Stimulated activated CD4-positive, alpha-beta T cell treated with anti-CD3 and anti-CD28 coated beads, TNF-alpha, amount 100 ng/mL, for 1 hour (primary cell): ENCODE measurements around the gene BSN.

Source experiments
- DNase-seq, 3 donors: peaks; one replicate each; pipeline ENCODE4 v3.0.0-alpha.2; 2020; ENCODE audit warnings: low read depth in 3 of 3, low spot score in 1 of 3

Gene BSN

DNA sequence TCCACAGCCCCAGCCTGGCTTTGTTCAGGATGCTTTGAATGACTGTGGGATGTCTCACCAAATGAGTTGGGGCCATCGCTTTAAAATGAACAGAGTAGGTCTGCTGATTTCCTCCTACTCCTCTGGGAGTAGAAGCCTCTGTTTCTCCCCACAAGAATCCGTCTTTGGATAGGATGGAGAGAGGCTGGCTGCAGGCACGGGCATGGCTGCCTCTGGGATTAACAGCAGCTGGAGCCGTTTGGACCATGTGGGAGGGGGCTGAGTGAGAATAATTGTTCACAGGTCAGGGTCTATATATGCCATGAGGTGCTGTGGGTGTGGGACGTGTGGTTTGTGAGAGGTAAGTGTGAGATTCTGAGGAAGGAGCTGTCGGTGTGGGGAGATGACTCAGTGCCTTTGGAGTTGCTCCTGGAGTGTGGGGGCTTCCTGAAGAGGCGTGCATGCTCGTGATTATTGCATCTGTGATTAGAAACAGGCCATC is 71.9 kb downstream of the BSN start:
- no peak for DNase-seq

DNA sequence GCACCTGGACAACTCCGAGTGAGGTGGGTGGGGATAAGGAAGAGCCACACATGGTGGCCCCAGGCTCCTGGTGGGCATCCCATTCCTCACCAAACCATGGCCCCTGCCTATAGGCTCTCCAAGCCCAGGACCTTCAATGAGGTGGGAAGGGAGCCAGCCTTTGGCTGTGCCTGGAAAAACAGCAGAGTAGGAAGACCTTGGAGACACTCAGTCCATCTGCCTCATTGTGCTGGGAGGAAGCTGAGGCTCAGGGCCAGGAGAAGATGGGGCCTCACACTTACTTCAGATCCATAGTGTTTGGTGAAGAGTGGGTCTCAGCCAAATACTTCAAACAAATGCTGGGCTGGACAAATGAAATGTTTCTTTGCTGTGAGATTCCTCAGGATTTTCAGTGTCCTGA is 72.5 kb downstream of the BSN start:
- no peak for DNase-seq

DNA sequence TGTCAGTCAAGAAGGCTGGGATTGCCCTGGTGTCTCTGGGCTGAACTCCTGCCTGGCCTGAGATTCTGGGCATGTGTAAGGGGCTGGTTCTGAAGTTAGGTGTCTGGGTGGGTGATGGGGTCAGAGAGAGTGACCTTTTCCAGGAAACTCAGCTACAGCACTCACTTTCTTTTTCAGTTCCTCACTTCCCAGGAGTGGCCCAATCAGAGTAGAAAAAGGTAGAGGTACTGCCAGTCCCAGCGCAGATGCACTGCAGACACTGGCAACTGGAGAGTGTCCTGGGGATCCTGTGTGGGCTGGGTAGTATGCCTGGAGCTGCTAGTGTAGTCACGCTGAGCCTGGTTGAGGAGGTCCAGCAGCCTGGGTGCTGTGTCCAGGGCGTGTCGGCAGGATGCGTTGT is 73.4 kb downstream of the BSN start:
- DNase-seq, result no peak

DNA sequence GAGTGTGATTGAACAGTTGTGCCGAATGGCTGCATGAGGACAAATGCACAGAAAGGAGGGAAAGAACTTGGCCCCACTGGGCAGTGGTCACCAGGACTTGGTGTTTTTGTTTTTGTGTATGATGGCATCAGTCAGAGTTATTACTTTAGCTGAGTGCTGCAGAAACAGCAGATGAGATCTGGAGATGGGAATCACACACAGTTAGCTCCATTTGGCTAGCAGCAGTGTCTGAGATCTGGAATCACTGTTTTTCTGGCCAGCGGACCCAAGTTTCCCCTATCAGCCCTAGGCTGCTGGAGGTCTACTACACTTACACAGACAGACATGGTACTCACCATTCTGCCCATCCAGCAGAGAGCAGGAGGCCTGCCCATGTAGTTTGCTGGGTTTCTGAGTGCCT is 74.0 kb downstream of the BSN start:
- DNase-seq, result no peak

DNA sequence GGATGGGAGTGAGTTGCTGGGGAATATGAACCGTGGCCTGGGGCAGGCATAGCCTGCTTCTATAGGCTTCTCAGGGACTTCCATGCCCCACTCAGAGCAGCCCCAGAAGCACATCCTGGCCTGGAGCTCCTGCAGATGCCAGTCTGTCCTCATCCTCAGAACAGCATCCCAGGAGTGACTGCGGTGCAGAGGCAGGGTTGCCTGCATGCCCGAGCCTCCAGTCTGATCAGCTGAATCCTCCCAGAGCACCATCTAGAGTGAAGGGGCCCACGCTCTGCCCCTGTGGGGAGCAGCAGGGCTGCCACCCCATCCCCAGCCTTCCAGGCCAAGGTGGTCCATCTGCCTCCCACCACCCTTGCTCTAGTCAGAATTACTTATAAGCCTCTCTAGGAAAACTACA is 75.2 kb downstream of the BSN start:
- DNase-seq, result no peak

DNA sequence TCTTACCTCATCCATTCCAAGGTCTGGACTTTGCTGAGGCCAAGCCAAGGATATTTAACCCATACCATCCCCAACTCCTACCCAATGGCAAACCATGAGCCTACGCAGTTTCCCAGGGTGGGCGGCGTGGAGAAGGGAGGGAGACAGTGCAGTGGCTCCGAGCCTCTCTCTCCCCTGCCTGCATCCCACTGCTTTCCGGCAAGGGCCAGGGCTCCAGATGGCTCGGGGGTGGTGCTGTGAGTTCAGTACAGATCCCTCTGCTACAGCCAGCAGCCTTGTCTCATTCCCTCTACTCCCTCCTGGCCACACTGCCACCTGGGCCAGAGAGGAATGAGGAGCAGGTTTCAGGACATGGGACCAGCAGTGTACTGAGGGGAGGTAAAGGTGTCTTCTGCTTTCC is 75.6 kb downstream of the BSN start:
- DNase-seq, result no peak

DNA sequence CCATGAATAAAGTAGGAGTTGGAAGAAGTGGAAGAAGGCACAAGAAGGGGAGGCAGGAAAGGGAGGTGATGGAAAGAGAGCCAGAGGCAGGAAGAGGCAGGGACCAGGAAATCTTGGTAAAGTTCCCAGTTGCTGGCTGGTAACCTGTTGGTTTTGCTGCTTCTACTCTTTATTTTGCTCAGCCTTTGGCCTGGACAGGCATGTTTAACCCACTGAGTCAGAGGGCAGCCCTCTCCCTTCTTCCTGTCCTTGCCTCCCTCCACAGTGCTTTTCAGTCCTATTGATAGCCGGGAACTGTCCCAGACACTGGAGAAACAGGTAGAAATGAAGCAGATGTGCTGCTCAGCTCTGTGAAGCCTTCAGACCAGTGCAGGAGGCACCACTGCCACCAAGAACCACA is 76.5 kb downstream of the BSN start:
- DNase-seq, result no peak

DNA sequence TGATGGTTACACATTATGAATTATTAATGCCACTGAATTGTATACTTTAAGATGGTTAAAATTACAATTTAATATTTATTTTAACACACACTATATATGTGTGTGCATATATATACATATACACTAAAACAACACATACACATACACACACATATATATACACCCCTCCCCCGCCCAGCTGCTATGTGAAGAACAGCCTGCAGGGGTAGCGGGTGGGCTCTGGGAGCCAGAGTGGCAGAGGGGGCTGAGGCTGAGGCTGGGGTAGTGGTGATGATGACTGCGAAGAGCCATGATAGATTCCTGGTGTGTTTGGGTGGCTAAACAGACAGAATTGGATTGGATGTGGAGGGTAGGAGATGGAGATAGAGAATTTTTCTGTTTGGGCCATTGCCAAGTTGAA is 80.5 kb downstream of the BSN start:
- no peak for DNase-seq

DNA sequence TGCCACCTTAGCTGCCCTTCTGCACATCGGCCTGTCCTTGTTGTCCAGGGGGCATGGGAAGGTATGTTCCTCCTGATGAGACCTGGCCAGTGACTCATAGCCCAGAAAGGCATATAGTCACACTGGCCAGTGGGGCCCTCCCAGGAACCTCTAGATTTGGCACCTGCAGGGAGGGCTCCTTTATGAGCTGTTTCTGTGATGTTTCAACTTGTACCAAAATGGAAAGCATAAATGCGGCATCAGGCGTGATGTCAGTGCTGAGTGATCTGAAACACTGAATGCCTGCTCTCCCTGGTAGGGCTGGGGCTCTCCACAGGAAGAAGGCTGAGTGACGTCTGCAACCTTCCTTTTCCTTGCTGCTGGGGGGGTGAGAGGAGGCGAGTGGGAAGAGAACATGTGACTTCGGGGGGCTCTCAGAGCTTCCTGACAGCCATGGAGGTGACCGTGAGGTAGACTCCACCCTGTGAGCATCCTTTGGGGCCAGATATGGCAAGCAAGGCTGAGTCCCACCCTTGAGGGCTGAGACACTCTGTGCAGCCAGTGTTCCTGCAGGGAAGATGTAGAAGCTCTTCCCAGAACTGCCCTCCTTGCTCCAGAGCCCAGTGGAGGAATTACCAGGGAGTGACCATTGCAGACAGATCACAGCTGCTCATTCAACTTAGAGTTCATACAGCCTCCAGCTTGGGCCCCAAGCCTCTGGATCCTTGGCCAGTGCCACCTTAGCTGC is 82.8 kb downstream of the BSN start:
- no peak for DNase-seq

DNA sequence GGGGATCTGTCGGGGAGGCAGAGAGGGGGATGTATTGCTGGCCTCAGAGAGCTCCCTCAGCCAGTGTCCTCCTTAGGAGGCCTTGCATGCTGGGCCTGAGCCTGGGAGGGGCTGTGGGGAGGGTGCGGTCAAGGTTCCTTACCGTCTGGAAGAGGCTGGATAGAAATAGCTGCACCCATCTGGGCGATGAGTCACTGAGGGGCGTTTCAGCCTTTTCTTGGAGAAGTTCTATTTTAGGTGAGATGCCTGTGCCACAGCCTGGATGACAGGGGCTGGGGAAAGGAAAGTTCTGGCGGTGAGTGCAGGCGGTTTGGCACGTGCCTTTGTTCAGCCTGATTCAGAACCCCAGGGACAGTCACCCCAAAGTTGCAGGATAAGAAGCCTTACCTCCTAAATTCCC is 84.2 kb downstream of the BSN start:
- no peak for DNase-seq

DNA sequence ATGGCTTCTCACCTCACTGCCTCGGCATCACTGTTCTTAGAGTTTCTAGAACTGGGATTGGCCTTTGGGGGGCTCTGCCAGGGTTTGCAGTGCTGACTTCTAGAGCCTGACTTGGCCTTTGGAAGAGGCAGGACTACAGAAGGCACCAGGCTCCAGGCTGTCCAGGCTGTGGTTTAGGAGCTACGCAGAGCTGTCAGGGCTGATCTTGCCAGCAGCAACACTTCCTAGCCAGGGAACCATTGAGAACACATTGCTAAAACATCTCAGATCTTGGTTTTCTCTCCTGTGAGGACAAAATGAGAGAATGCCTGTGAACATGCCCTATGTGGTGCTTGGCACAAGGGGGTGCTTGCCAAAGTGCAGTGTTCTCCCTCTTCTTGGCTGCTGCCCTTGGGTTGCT is 85.3 kb downstream of the BSN start:
- no peak for DNase-seq

DNA sequence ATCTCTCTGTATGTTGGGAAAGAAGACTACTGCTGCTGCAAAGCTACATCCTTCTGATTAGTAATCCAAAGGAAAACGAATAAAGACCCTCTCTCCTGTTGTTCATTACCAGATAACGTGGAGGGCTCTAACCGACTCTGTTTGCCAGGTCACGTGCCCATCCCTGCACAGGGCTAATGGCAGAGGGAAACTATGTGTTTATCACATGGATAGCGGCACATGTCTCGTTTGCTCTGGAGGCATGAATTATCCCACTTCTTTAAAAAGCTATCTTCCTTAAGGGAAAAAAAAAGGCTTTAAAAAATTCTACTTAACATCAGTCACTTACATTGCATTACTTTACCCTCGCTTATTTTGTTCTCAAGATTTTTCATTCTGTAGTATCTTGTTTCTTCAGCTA is 87.0 kb downstream of the BSN start:
- DNase-seq, result no peak

DNA sequence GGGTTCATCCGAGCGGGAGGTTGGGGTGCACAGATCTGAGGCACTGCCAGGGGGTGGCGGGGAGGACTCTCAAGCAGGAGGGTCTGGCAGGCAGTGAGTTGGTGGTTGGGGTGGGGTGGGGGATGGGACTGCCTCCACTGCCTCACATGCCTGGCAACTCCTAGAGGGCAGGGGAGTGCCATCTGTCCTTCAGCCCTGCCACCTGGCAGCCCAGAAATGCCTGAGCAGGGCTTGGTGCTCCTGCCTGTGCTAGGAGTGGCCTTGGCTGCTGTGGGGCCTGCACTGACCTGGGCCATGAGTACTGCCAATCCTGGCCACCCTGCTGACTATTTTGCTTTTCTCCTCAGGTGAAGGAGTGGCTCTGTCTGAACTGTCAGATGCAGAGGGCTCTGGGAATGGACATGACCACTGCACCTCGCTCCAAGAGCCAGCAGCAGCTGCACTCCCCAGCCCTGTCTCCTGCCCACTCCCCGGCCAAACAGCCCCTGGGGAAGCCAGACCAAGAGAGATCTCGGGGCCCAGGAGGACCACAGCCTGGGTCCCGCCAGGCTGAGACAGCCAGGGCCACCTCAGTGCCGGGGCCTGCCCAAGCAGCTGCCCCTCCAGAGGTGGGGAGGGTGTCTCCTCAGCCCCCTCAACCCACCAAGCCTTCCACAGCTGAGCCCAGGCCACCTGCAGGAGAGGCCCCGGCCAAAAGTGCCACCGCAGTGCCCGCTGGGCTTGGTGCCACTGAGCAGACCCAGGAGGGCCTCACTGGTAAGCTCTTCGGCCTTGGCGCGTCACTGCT is 87.8 kb downstream of the BSN start:
- DNase-seq, result no peak

DNA sequence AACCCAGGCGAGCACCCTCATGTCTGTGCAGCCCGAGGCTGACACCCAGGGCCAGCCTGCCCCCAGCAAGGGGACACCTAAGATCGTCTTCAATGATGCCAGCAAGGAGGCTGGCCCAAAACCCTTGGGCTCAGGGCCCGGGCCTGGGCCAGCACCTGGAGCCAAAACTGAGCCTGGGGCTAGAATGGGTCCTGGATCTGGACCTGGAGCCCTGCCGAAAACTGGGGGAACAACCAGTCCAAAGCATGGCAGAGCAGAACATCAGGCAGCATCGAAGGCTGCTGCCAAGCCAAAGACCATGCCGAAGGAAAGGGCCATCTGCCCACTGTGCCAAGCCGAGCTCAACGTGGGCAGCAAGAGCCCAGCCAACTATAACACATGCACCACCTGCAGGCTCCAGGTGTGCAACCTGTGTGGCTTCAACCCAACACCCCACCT is 88.5 kb downstream of the BSN start:
- DNase-seq, result no peak

DNA sequence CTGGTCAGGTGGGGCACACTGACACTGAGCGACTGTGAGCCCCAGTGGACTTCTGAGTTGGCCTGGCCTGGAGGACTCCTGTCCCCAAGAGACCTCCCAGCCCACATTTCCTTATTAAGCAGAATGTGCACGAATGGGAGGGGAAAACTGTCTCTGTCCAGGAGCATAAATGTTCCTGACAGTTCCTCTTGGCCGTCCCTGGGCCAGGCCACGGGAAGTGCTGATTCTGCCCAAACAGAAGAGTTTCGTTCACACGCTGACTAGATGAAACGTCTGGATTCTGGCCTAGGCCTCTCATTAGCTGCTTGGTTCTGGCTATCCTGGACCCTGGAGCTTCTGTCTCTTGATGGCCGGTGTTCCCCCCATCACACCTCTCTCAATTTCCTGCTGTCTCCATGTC is 90.4 kb downstream of the BSN start:
- DNase-seq, result no peak

DNA sequence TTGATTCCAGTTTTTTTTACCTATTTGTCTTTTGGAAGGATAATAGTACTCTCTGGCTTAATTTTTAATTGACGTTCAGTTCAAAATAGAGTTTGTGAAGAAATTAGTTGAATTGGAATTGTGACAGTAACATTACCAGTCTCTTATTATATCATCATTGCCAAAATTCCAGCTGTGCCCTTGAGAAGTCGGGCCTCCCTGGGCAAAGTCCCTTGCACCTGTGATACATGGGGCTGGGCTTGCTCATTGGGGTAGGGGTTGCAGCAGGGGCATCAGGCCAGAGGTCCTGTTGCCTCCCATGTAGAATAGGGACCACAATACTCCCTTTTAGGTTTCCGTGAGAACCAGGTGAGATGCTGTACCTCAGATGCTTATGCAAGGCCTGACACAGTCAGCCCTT is 92.0 kb downstream of the BSN start:
- no peak for DNase-seq

DNA sequence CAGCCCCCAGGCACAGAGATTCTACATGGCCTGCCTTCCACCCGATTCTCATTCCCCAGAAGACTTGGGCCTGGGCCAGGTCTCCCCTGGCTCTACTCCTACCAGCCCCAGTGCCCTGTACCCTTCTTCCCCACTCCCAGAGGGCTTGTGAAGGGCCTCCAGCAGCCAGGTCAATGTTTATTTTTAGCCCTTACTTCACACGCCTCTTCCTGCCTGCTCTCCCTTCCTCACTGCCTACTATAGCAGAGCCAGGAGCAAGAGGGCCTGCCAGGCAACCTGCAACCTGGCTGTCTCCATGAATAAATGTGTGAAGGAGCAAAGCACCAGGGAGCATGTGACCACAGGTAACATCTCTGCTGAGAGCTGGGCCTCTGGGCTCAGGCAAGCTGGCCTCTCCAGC is 93.5 kb downstream of the BSN start:
- DNase-seq, result no peak

DNA sequence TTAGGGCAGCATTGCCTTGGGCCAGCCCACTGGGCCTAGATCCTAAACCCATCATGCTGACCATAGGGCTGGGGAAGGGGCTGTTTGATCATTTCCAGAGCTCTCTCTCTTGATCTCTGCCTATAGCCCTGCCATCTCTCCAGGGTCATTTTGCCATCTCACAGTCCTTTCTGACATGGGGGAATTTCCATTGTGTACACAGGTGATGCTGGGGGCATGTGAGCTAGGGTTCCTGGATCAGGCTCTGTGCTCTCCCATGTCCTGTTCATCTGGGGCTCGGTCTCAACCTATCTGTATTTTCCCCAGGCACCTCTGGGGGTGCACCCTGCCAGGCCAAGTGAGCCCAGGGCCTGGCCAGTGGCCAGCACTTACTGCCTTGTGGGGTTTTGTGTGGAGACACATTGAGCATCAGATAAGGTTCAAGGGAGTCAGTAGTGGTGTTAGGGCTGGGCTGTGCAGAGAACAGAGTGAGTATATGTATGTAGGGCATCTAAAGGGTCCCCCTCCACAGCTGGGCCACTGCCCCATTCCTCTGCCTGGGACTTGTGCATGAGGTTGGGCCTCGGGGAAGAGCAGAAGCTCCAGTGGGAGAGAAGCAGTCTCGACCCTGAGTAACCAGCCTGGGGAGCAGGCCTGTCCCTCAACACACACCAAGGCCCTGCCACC is 94.2 kb downstream of the BSN start:
- no peak for DNase-seq

DNA sequence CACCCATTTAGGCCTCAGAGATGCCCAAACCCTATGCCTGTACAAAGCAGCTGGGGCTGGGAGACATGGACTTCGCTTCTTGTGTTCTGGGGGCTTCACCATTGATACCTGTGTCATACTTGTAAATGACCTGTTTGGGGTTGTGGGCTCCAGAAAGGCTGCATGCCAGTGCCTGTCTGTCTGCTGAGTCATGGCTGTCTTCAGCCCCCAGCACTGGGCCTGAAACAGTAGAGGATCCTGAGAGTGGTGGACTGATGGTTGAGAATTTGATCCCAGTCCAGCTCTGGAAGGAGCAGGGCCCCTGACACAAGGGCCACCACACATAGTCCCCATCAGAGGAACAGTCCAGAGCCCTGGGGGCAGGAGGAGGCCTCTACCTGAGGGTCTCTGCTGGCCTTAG is 95.3 kb downstream of the BSN start:
- DNase-seq, result no peak

DNA sequence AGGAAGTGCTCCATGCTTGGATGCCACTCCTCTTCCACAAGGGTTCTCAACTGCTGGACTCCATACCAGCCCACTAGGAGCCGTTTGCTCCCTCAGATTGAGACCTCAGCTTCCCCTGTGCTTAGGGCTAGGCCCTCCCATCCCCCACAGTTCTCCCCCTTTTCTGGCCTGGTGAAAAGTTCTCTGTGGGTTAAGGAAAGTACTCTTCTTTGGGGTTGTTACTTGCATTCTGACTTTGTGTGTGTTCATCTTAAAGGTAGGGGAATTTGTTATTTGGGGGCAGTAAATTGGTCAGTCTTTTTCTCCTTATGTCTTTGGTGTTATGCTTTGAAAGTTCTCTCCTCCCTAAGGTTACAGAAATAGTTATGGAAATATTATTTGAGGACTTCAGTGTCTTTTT is 95.9 kb downstream of the BSN start:
- no peak for DNase-seq

DNA sequence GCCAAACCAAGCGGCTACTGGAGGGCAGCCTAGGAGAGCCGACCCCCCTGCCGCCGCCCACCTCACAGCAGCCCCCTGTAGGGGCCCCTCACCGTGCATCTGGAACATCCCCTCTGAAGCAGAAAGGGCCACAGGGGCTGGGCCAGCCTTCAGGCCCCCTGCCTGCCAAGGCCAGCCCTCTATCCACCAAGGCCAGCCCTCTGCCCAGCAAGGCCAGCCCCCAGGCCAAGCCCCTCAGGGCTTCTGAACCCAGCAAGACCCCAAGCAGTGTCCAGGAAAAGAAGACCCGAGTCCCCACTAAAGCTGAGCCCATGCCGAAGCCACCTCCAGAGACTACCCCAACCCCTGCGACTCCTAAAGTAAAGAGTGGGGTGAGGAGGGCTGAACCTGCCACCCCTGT is 96.4 kb downstream of the BSN start:
- DNase-seq, result no peak

DNA sequence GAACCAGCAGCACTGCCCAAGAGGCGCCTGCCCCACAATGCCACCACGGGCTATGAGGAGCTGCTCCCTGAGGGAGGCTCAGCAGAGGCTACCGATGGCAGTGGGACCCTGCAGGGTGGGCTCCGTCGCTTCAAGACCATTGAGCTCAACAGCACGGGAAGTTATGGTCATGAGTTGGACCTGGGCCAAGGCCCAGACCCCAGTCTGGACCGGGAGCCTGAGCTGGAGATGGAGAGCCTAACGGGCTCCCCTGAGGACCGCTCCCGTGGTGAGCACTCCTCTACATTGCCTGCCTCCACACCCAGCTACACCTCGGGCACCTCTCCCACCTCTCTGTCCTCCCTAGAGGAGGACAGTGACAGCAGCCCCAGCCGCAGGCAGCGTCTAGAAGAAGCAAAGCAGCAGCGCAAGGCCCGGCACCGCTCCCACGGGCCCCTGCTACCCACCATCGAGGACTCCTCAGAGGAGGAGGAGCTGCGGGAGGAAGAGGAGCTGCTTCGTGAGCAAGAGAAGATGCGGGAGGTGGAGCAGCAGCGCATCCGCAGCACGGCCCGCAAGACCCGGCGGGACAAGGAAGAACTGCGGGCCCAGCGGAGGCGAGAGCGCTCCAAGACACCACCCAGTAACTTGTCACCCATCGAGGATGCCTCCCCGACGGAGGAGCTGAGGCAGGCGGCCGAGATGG is 98.1 kb downstream of the BSN start:
- no peak for DNase-seq
